ENCODE measurements around the gene CCDC54. TPM values are rescaled to one million over a fixed set of nuclear protein-coding genes. Genes with fewer than 3 reads are reported as not detected.

The CCDC54 gene
- polyA plus RNA-seq, 1 experiment, result not detected

- POLR2A ChIA-PET, result no interaction called here
- CTCF ChIA-PET, result interaction anchor here (0.5 to 4.7 kb wide), 4 partner anchors 19 to 1058 kb away, joined by 3 to 16 read pairs (median 4); no protein-coding TSS in a partner anchor
- H3K4me3 ChIP-seq (ENCODE audit: low read depth, low read length), result no peak overlapping the region
- DNase-seq (ENCODE audit: low read depth), result no peak
- no peaks in the 10 kb centered on the region for H3K27me3 ChIP-seq (ENCODE audit: control insufficient read depth, insufficient read depth, low read length)
- no peak for TF ChIP-seq CTCF (IDR thresholded peaks at IDR 0.05; ENCODE audit: insufficient read depth, low read depth, low read length)
- H3K36me3 ChIP-seq (ENCODE audit: control insufficient read depth, insufficient read depth, low read length), result no peaks in the 10 kb centered on the region
Measured at GRCh38 chr3:107401301-107401700, 24.1 kb downstream of the CCDC54 start.

GRCh38 chr3:107402214-107402613 lies 25.0 kb downstream of the CCDC54 start:
- CTCF ChIA-PET, result interaction anchor here (1.2 to 4.7 kb wide), 2 partner anchors 11 to 18 kb away, joined by 4 to 16 read pairs; no protein-coding TSS in a partner anchor
- Histone ChIP-seq H3K27me3 (ENCODE audit: control insufficient read depth, insufficient read depth, low read length) (no peaks in the 10 kb centered on the region), H3K4me3 (ENCODE audit: low read depth, low read length) (no peak overlapping the region), H3K36me3 (ENCODE audit: control insufficient read depth, insufficient read depth, low read length) (no peaks in the 10 kb centered on the region)
- no peak for DNase-seq (ENCODE audit: low read depth)
- no peak for TF ChIP-seq CTCF (IDR thresholded peaks at IDR 0.05; ENCODE audit: insufficient read depth, low read depth, low read length)
- POLR2A ChIA-PET, result no interaction called here

- H3K36me3 ChIP-seq (ENCODE audit: control insufficient read depth, insufficient read depth, low read length), result no peaks in the 10 kb centered on the region
- ChIA-PET CTCF (interaction anchor here (1.3 to 4.7 kb wide), 3 partner anchors 16 to 133 kb away, joined by 4 to 16 read pairs (median 13); no protein-coding TSS in a partner anchor), POLR2A (interaction anchor here (0.5 kb wide), 1 partner anchor 27 kb away, joined by 4 read pairs; no protein-coding TSS in a partner anchor)
- H3K27me3 ChIP-seq (ENCODE audit: control insufficient read depth, insufficient read depth, low read length), result no peaks in the 10 kb centered on the region
- DNase-seq (ENCODE audit: low read depth), result peak; percentile 59
- no peak for TF ChIP-seq CTCF (IDR thresholded peaks at IDR 0.05; ENCODE audit: insufficient read depth, low read depth, low read length)
- H3K4me3 ChIP-seq (ENCODE audit: low read depth, low read length), result no peak overlapping the region
Measured at GRCh38 chr3:107404727-107405469, 27.7 kb downstream of the CCDC54 start.

GRCh38 chr3:107407355-107407754 lies 30.1 kb downstream of the CCDC54 start:
- no peaks in the 10 kb centered on the region for H3K36me3 ChIP-seq (ENCODE audit: control insufficient read depth, insufficient read depth, low read length)
- POLR2A ChIA-PET, result no interaction called here
- CTCF ChIA-PET, result interaction anchor here (0.7 kb wide), 1 partner anchor 193 kb away, joined by 4 read pairs; no protein-coding TSS in a partner anchor
- H3K27me3 ChIP-seq (ENCODE audit: control insufficient read depth, insufficient read depth, low read length), result no peaks in the 10 kb centered on the region
- H3K4me3 ChIP-seq (ENCODE audit: low read depth, low read length), result no peak overlapping the region
- DNase-seq (ENCODE audit: low read depth), result no peak
- TF ChIP-seq CTCF (IDR thresholded peaks at IDR 0.05; ENCODE audit: insufficient read depth, low read depth, low read length), result no peak

- H3K36me3 ChIP-seq (ENCODE audit: control insufficient read depth, insufficient read depth, low read length), result no peaks in the 10 kb centered on the region
- no peaks in the 10 kb centered on the region for H3K27me3 ChIP-seq (ENCODE audit: control insufficient read depth, insufficient read depth, low read length)
- TF ChIP-seq CTCF (IDR thresholded peaks at IDR 0.05; ENCODE audit: insufficient read depth, low read depth, low read length), result no peak
- POLR2A ChIA-PET, result no interaction called here
- DNase-seq (ENCODE audit: low read depth), result no peak
- CTCF ChIA-PET, result interaction anchor here (1.4 to 3.7 kb wide), 2 partner anchors 12 to 137 kb away, joined by 4 to 15 read pairs; no protein-coding TSS in a partner anchor
- H3K4me3 ChIP-seq (ENCODE audit: low read depth, low read length), result no peak overlapping the region
Measured at GRCh38 chr3:107408513-107408912, 31.3 kb downstream of the CCDC54 start.
